PC-3 (cell line): ENCODE results near the gene GBP6. TPM values are rescaled to one million over a fixed set of nuclear protein-coding genes. Genes with fewer than 3 reads are reported as not detected.
"Not testable (repeated sequence)": the region's sequence is repeated elsewhere in the genome, so short reads cannot be mapped to it uniquely, and the experiment has no call there.

Experiments
- ATAC-seq: fragments of 200-7000 bp; cut with Tn5 transposase; 2 replicates; pipeline ENCODE4 v1.9.1; 2020; ENCODE audit warnings: mild to moderate bottlenecking, moderate library complexity
- BruUV-seq: library from RNA; stranded (reverse); fragments of 400-500 nt; replicated peaks from 2 replicates; lab custom pipeline; 2021; lab: Mats Ljungman, UMichigan
- CTCF ChIA-PET: fragments of 300-600 bp; sonication (Branson Sonifier 250); formaldehyde crosslinking; loops from one replicate; lab custom pipeline; 2022; ENCODE audit warnings: antibody characterized with exemption; lab: Charles Lee
- POLR2A ChIA-PET: fragments of 300-600 bp; sonication (Branson Sonifier 250); formaldehyde crosslinking; loops from one replicate; lab custom pipeline; 2022; ENCODE audit warnings: antibody characterized with exemption; ENCODE audit not compliant: unreplicated experiment; lab: Charles Lee
- DNase-seq: peaks from one replicate; pipeline ENCODE4 v3.0.0-alpha.2; 2015
- H2AFZ ChIP-seq: fragments of 300-600 bp; sonication (generic); 2 replicates; pipeline ENCODE4 v1.6.0; 2016; ENCODE audit warnings: antibody characterized with exemption, low read length
- H3F3A ChIP-seq: fragments of 300-600 bp; sonication (generic); one replicate; pipeline ENCODE4 v1.6.0; 2017; ENCODE audit warnings: antibody characterized with exemption, low read length, control low read depth, mild to moderate bottlenecking; ENCODE audit not compliant: unreplicated experiment
- H3K27ac ChIP-seq: fragments of 300-600 bp; sonication (generic); 2 replicates; pipeline ENCODE4 v1.5.1; 2016; ENCODE audit warnings: mild to moderate bottlenecking, low read length
- H3K27me3 ChIP-seq: fragments of 300-600 bp; sonication (generic); 2 replicates; pipeline ENCODE4 v1.6.1; 2016; ENCODE audit warnings: low read length, mixed read lengths
- H3K36me3 ChIP-seq: fragments of 300-600 bp; sonication (generic); 2 replicates; pipeline ENCODE4 v1.6.1; 2016; ENCODE audit warnings: low read depth, mixed run types, low read length, mixed read lengths
- H3K4me1 ChIP-seq: fragments of 300-600 bp; sonication (generic); 2 replicates; pipeline ENCODE4 v1.5.1; 2016; ENCODE audit warnings: low read length; ENCODE audit not compliant: insufficient read depth
- H3K4me2 ChIP-seq: fragments of 300-600 bp; sonication (generic); 2 replicates; pipeline ENCODE4 v1.6.0; 2016; ENCODE audit warnings: low read length
- H3K4me3 ChIP-seq: fragments of 300-600 bp; sonication (generic); 2 replicates; pipeline ENCODE4 v1.5.1; 2016; ENCODE audit warnings: mild to moderate bottlenecking, low read length, mixed read lengths
- H3K79me2 ChIP-seq: fragments of 300-600 bp; sonication (generic); 2 replicates; pipeline ENCODE4 v1.6.1; 2017; ENCODE audit warnings: low read length, mixed read lengths
- H3K9ac ChIP-seq: fragments of 300-600 bp; sonication (generic); 2 replicates; pipeline ENCODE4 v1.6.0; 2016; ENCODE audit warnings: mild to moderate bottlenecking, low read length
- H3K9me2 ChIP-seq: fragments of 300-600 bp; sonication (generic); replicated peaks from 2 replicates; pipeline ENCODE4 v1.6.1; 2016; ENCODE audit warnings: mixed run types, low read length, mixed read lengths
- H3K9me3 ChIP-seq: fragments of 300-600 bp; sonication (generic); 2 replicates; pipeline ENCODE4 v1.6.1; 2016; ENCODE audit warnings: low read length, mixed read lengths
- H4K20me1 ChIP-seq: fragments of 300-600 bp; sonication (generic); 2 replicates; pipeline ENCODE4 v1.6.1; 2016; ENCODE audit warnings: low read length, mixed read lengths
- CTCF ChIP-seq: fragments of 300-600 bp; sonication (generic); conservative IDR thresholded peaks from 2 replicates; pipeline ENCODE4 v1.5.1; 2017; ENCODE audit warnings: antibody characterized with exemption, low read depth, mild to moderate bottlenecking, low read length
- EZH2 ChIP-seq: fragments of 300-600 bp; sonication (generic); IDR thresholded peaks from one replicate; pipeline ENCODE4 v1.6.1; 2017; ENCODE audit warnings: antibody characterized with exemption, mild to moderate bottlenecking, low read length; ENCODE audit not compliant: unreplicated experiment
- EZH2phosphoT487 ChIP-seq: fragments of 300-600 bp; sonication (generic); IDR thresholded peaks from 2 replicates; pipeline ENCODE4 v1.6.1; 2018; ENCODE audit warnings: mild to moderate bottlenecking, antibody characterized with exemption, low read length, borderline replicate concordance
- intact Hi-C: fragments of 100-400 bp; cut with micrococcal nuclease; formaldehyde crosslinking; loops from 2 replicates; pipeline ENCODE4 v1.9.0; 2023
- total RNA-seq: library from RNA; depleted of rRNA; stranded (reverse); fragments of >200 nt; gene quantifications from 2 replicates; pipeline ENCODE4 v1.2.3, GENCODE V29; 2014

GBP6 gene
- total RNA-seq, 1 experiment from 2014 or later = 0.40 TPM

GRCh38 chr1:89339039-89339438 lies 24.8 kb upstream of the GBP6 start:
- H3K4me1 ChIP-seq = no peaks in the 10 kb centered on the region
- no peak for DNase-seq
- no TSS peak for BruUV-seq
- H4K20me1 ChIP-seq = no peaks in the 10 kb centered on the region
- ChIA-PET POLR2A (no interaction called here), CTCF (no interaction called here)
- no peaks in the 10 kb centered on the region for H3K79me2 ChIP-seq
- H3K9me2 ChIP-seq = no peaks in the 10 kb centered on the region
- H3K27ac ChIP-seq = no peak overlapping the region
- H3K9ac ChIP-seq = no peak overlapping the region
- no peak for ATAC-seq
- intact Hi-C loops = no loop called here
- H2AFZ ChIP-seq = no peak overlapping the region
- no peak overlapping the region for H3K4me2 ChIP-seq
- no peaks in the 10 kb centered on the region for H3K9me3 ChIP-seq
- H3K27me3 ChIP-seq = peaks cover 33% of the 10 kb centered on the region; the same call in 1 of the 2 replicates
- no peak overlapping the region for H3K4me3 ChIP-seq
- no peaks in the 10 kb centered on the region for H3K36me3 ChIP-seq
- TF ChIP-seq CTCF = no peak
- no peak for TF ChIP-seq EZH2
- no peak for TF ChIP-seq EZH2phosphoT487
- no peaks in the 10 kb centered on the region for H3F3A ChIP-seq

- CTCF ChIA-PET, intact Hi-C loops, H3K4me2 ChIP-seq, H3K79me2 ChIP-seq, H4K20me1 ChIP-seq, H3K9me3 ChIP-seq, H3K9ac ChIP-seq, POLR2A ChIA-PET, H3K4me1 ChIP-seq, H3K27ac ChIP-seq, H3K9me2 ChIP-seq, ATAC-seq, DNase-seq, H3K36me3 ChIP-seq, H3K27me3 ChIP-seq, H2AFZ ChIP-seq, BruUV-seq, H3F3A ChIP-seq, H3K4me3 ChIP-seq: not testable (repeated sequence)
Observed at GRCh38 chr1:89345479-89345878, 18.4 kb upstream of the GBP6 start.

GRCh38 chr1:89347296-89347695 lies 16.6 kb upstream of the GBP6 start:
- H3K9me2 ChIP-seq = no peaks in the 10 kb centered on the region
- H3K4me1 ChIP-seq = no peaks in the 10 kb centered on the region
- no peaks in the 10 kb centered on the region; the same call in 1 of the 2 replicates for H3K27me3 ChIP-seq
- H3K9me3 ChIP-seq = no peaks in the 10 kb centered on the region
- H2AFZ ChIP-seq = no peak overlapping the region
- no peak overlapping the region for H3K4me3 ChIP-seq
- H3F3A ChIP-seq = no peaks in the 10 kb centered on the region
- H3K9ac ChIP-seq = no peak overlapping the region
- H3K79me2 ChIP-seq = no peaks in the 10 kb centered on the region
- no peak for DNase-seq
- intact Hi-C loops = no loop called here
- no TSS peak for BruUV-seq
- ATAC-seq = no peak
- H3K36me3 ChIP-seq = no peaks in the 10 kb centered on the region
- H4K20me1 ChIP-seq = no peaks in the 10 kb centered on the region
- TF ChIP-seq EZH2phosphoT487 (no peak), CTCF (no peak), EZH2 (no peak)
- H3K27ac ChIP-seq = no peak overlapping the region
- ChIA-PET CTCF (no interaction called here), POLR2A (no interaction called here)
- no peak overlapping the region for H3K4me2 ChIP-seq
